NCI-H82 treated with DMSO at 0.1 percent for 48 hours (cell line): Measurements from ENCODE around the gene HOXD8.

Source experiments
- DNase-seq: peaks from one replicate; lab custom pipeline; 2025; ENCODE audit not compliant: unreplicated experiment; lab: John Stamatoyannopoulos, UW

The HOXD8 gene

GRCh38 chr2:176090862-176091261 lies 38.6 kb upstream of the HOXD8 start:
- DNase-seq, result no peak

DNA sequence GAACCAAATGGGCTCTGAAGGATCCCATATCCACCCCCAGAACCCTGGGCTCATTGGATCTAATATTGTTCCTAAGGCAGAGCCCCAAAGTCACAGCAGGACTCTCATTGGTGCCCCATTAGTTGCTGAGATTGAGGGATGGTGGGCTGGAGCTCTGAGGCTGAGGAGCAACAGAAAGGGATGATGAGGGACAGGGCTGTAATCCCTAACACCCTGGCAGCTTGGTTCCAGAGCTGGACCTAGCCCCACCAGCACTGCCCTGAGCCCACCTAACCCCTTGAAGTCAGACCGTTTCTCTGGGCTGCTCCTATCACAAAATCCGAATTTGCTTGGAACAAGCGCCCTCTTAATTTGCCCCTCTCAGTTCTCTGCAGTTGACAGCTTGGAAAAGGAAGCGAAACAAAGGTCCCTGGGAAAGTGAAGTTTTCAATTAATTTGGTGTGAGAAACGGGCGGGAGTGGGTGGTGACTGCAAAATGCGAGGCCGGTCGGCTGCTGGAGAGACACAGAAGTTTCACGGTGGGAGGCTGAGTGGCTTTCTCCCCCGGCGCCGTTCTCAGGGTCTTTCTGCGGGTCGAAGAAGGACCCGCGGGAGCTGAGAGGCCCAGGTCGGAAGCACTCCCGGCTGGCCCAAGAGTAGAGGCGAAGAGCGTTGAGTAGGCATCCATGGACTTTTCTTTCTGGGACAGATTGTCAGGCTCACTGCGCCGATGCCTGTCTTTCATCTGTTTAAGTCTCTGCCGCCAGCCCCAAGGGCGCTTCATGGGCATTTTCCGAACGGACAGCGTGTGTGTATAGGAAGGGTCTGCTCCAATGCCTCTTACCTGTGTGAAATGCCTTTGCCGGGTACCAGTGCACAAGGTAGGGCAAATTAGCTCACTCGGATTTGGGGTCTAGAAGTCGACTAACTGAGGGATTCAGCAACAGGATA lies 37.9 kb upstream of the HOXD8 start:
- DNase-seq, result no peak

GRCh38 chr2:176092270-176093144 lies 37.0 kb upstream of the HOXD8 start, which contains the start of gene HOXD13:
TSS of gene HOXD13 (plus strand) at chr2:176092721. CDS start at chr2:176092891, 170 bp downstream.
- DNase-seq, result no peak

- DNase-seq, result no peak
Measured at GRCh38 chr2:176093145-176093897, 36.2 kb upstream of the HOXD8 start.

DNA sequence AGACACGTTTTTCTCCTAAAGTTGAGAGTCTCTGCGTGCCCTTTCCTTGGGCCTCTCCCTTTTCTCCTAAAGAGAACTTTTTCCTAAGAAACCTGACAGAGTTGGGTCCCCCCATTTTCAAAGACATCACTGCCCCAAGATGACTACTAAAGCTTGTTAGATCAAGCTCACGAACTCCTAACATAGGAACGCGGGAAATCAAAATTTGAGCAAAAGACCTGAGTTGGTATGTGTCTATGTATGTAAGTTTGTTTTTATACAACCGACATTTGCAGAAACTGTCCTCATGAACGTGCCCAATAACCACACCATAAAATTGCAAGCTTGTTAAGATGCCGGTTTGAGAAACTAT lies 35.6 kb upstream of the HOXD8 start:
- DNase-seq, result no peak

GRCh38 chr2:176094349-176094748 lies 35.2 kb upstream of the HOXD8 start:
- no peak for DNase-seq

GRCh38 chr2:176095421-176095820 lies 34.1 kb upstream of the HOXD8 start:
- no peak for DNase-seq

GRCh38 chr2:176096243-176096985 lies 33.1 kb upstream of the HOXD8 start:
- no peak for DNase-seq

GRCh38 chr2:176096986-176097819 lies 32.3 kb upstream of the HOXD8 start:
- DNase-seq, result peak; percentile 68

- DNase-seq, result no peak
Measured at GRCh38 chr2:176097820-176098365, 31.6 kb upstream of the HOXD8 start.

- no peak for DNase-seq
Measured at GRCh38 chr2:176098366-176099158, 30.9 kb upstream of the HOXD8 start.

DNA sequence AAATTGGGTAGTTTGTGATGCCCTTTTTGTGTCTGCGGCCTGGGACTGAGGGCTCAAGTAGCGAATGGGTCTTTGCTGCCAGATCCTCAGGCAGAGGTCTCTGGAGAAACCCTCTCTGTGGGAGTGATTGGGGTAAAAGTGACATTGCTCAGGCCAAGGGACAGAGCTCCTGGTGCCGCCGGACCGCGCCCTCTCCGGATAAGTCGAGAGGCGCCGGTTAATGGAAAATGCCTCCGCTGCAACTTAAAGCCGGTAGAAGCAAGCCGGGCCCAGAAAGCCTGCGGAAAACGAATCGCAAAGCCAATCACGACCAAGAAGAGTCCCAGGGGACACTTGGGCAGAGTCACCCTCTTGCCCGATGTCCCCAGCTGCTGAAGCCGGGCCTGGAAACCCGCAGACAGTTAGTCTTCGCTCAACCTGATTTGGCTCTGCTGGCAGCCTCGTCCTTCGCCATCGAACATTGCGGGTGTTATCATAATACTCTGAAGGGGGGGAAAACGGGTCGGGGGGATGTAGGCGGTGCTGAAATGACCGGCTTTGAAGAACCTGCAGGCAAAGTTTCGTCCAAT lies 30.3 kb upstream of the HOXD8 start:
- no peak for DNase-seq

DNA sequence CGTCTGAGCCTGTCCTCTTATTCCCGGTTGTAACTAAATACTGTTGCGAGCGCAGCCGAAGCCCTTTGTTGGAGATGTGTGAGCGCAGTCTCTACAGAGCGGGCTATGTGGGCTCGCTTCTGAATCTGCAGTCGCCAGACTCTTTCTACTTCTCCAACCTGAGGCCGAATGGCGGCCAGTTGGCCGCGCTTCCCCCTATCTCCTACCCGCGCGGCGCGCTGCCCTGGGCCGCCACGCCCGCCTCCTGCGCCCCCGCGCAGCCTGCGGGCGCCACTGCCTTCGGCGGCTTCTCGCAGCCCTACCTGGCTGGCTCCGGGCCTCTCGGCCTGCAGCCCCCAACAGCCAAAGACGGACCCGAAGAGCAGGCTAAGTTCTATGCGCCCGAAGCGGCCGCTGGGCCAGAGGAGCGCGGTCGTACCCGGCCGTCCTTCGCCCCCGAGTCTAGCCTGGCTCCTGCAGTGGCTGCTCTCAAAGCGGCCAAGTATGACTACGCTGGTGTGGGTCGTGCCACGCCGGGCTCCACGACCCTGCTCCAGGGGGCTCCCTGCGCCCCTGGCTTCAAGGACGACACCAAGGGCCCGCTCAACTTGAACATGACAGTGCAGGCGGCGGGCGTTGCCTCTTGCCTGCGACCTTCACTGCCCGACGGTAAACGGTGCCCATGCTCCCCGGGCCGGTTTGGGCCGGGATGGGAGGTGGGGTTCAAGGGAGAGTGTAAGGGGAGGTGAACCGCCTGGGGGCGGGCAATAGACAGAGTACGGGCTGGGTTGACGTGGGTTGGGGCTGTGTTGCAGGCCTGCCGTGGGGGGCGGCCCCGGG lies 29.6 kb upstream of the HOXD8 start, which contains the start of gene HOXD12:
Gene HOXD12, plus strand, starts transcription at position 68 of the 819 bp plus-strand sequence. Its CDS starts 7 bp downstream, at position 75.
- no peak for DNase-seq

GRCh38 chr2:176100547-176101140 lies 28.9 kb upstream of the HOXD8 start:
- no peak for DNase-seq

GRCh38 chr2:176101216-176101830 lies 28.2 kb upstream of the HOXD8 start:
- DNase-seq, result no peak

DNA sequence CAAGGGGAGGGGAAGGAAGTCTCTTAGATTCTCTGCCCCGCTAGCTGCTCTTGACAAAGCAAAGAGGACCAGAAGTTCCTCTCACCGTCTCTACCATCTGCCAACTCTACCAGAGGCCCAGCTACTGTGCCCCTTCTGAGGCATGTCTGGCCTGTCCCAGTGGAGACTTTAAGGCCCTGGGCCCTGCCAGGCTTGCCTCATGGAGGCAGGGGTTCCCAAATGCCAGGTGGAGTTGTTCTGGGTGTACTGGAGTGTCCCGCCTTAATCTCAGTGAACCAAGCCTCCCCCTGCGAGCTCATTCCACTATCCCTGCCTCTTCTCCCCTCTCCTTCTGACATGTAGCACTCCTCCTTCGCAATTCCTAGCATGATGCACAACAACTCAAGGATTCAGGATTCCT lies 27.7 kb upstream of the HOXD8 start:
- no peak for DNase-seq
